ENCODE results near the gene PIGX.
"Not testable (repeated sequence)": the region's sequence is repeated elsewhere in the genome, so short reads cannot be mapped to it uniquely, and the experiment has no call there.

PIGX gene

DNA sequence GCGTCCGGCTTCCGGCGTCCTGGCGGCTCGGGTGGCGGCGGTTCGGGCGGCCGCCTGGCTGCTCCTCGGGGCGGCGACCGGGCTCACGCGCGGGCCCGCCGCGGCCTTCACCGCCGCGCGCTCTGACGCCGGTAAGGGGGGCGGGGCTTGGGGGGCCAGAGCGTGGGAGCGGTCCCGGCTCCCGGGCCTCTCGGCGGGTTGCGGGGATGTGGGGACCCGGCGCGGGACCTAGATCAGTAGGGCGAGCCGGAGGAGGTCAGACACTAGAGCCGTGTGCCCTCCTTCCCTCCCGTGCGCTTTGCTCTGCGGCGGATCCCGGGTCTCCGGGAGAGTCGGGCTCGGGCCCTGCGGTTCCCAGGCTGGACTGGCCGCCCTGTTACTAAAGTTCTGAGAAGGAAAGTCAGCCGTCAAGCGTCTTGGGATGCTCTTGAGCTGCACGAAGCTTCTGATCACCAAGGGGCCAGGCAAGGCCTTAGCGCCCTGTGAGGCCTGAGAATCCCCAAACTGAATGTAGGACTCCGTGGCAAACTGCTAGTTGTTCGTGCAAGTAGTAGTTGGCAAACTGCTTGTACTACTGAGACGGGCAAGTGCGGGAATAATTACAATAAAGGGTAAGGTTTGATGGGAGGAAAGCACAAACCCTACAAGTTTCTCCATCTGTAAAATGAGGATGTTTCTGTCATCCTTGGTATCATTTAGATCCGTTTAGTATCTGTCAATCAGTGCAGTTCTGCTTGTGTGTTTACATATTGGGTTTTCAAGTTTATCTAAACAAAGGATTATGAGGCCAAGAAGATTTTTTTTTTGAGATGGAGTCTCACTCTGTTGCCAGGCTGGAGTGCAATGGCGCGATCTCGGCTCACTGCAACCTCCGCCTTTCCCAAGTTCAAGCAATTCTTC lies 587 bp downstream of the PIGX start:
- no CpG with 5 or more reads among the region's 64 CpGs for WGBS (ENCODE audit: extremely low coverage, insufficient coverage, insufficient read length)
- peak overlapping the region; percentile 77 for H3K4me2 ChIP-seq (ENCODE audit: low read length)
- DNase-seq: peak in 1 of 2 donors; percentile 16

GRCh38 chr3:196717162-196717561 lies 5.0 kb downstream of the PIGX start:
- not testable (repeated sequence) for H3K4ac ChIP-seq (ENCODE audit: low read depth, low read length); H3K4me1 ChIP-seq (ENCODE audit: control insufficient read depth in 1 of 2, insufficient read depth in 2 of 2, low read length in 2 of 2); H4K12ac ChIP-seq (ENCODE audit: low read depth, low read length); H2BK12ac ChIP-seq (ENCODE audit: low read length); H3K27me3 ChIP-seq (ENCODE audit: insufficient read depth, low read length); H4K8ac ChIP-seq (ENCODE audit: low read depth, low read length); H3K14ac ChIP-seq (ENCODE audit: low read length); H3K36me3 ChIP-seq (ENCODE audit: control insufficient read depth in 1 of 2, insufficient read depth in 2 of 2, low read length in 2 of 2); H3K9me3 ChIP-seq (ENCODE audit: insufficient read depth, low read depth, low read length); H2AFZ ChIP-seq (ENCODE audit: insufficient read depth, low read length, poor library complexity); H2BK5ac ChIP-seq (ENCODE audit: low read depth, low read length, poor library complexity); H3K79me2 ChIP-seq (ENCODE audit: control insufficient read depth, insufficient read depth, low read length, poor library complexity); H2BK120ac ChIP-seq (ENCODE audit: insufficient read depth, low read length, poor library complexity); H2AK5ac ChIP-seq (ENCODE audit: low read length); H3K9ac ChIP-seq (ENCODE audit: low read length); DNase-seq; H3K4me3 ChIP-seq (ENCODE audit: low read depth, low read length); H4K91ac ChIP-seq (ENCODE audit: low read depth, low read length); H3K79me1 ChIP-seq (ENCODE audit: low read length); H3K18ac ChIP-seq (ENCODE audit: low read length); H3K23ac ChIP-seq (ENCODE audit: low read length); H3K27ac ChIP-seq (ENCODE audit: low read depth, low read length); H3K4me2 ChIP-seq (ENCODE audit: low read length)
- WGBS (ENCODE audit: extremely low coverage, insufficient coverage, insufficient read length): no CpG with 5 or more reads among the region's 3 CpGs

More for the DNA sequence above, 587 bp downstream of the PIGX start:
- peak overlapping the region; percentile 67 for H3K4ac ChIP-seq (ENCODE audit: low read depth, low read length)
- H3K79me2 ChIP-seq (ENCODE audit: control insufficient read depth, insufficient read depth, low read length, poor library complexity): peaks cover 4% of the 10 kb centered on the region
- H2BK12ac ChIP-seq (ENCODE audit: low read length): no peak overlapping the region
- peaks cover 0 to 4% of the 10 kb centered on the region in 2 experiments for H3K4me1 ChIP-seq (ENCODE audit: control insufficient read depth in 1 of 2, insufficient read depth in 2 of 2, low read length in 2 of 2)
- H3K4me3 ChIP-seq (ENCODE audit: low read depth, low read length): peak overlapping the region; percentile 94
- no peak overlapping the region for H2AK5ac ChIP-seq (ENCODE audit: low read length)
- H3K27ac ChIP-seq (ENCODE audit: low read depth, low read length): peak overlapping the region; percentile 80
- peak overlapping the region; percentile 86 for H4K8ac ChIP-seq (ENCODE audit: low read depth, low read length)
- no peaks in the 10 kb centered on the region for H3K36me3 ChIP-seq (ENCODE audit: control insufficient read depth in 1 of 2, insufficient read depth in 2 of 2, low read length in 2 of 2)
- peak overlapping the region; percentile 90 for H4K91ac ChIP-seq (ENCODE audit: low read depth, low read length)
- H2BK5ac ChIP-seq (ENCODE audit: low read depth, low read length, poor library complexity): peak overlapping the region; percentile 74
- H3K9ac ChIP-seq (ENCODE audit: low read length): peak overlapping the region; percentile 89
- H3K27me3 ChIP-seq (ENCODE audit: insufficient read depth, low read length): no peaks in the 10 kb centered on the region
- peak overlapping the region; percentile 74 for H2AFZ ChIP-seq (ENCODE audit: insufficient read depth, low read length, poor library complexity)
- peaks cover 8% of the 10 kb centered on the region for H3K79me1 ChIP-seq (ENCODE audit: low read length)
- peak overlapping the region; percentile 87 for H4K12ac ChIP-seq (ENCODE audit: low read depth, low read length)
- peak overlapping the region; percentile 83 for H3K14ac ChIP-seq (ENCODE audit: low read length)
- peak overlapping the region; percentile 90 for H2BK120ac ChIP-seq (ENCODE audit: insufficient read depth, low read length, poor library complexity)
- no peaks in the 10 kb centered on the region for H3K9me3 ChIP-seq (ENCODE audit: insufficient read depth, low read depth, low read length)
- no peak overlapping the region for H3K23ac ChIP-seq (ENCODE audit: low read length)
- H3K18ac ChIP-seq (ENCODE audit: low read length): peak overlapping the region; percentile 83

DNA sequence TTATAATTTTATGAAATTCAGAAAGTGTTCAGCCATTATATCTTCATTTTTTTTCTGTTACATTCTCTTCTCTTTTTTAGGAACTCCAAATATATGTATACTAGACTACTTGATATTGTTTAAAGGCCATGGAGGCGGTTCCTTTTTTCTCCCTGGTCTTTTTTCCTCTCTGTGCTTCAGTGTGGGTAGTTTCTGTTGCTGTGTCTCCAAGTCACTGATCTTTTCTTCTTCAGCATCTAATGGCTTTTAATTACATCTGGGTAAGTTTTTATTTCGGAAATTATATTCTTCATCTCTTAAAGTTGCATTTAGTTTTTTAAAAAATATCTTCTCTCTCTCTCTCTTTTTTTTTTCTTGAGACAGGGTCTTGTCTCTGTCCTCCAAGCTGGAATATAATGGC lies 8.9 kb downstream of the PIGX start:
- H2AK5ac ChIP-seq (ENCODE audit: low read length): no peak overlapping the region
- no peak overlapping the region for H2BK12ac ChIP-seq (ENCODE audit: low read length)
- H2AFZ ChIP-seq (ENCODE audit: insufficient read depth, low read length, poor library complexity): no peak overlapping the region
- no peaks in the 10 kb centered on the region for H3K27me3 ChIP-seq (ENCODE audit: insufficient read depth, low read length)
- no peak overlapping the region for H3K4ac ChIP-seq (ENCODE audit: low read depth, low read length)
- no peak overlapping the region for H4K8ac ChIP-seq (ENCODE audit: low read depth, low read length)
- H3K36me3 ChIP-seq (ENCODE audit: control insufficient read depth in 1 of 2, insufficient read depth in 2 of 2, low read length in 2 of 2): peaks cover 0 to 2% of the 10 kb centered on the region in 2 experiments
- no peak overlapping the region for H3K9ac ChIP-seq (ENCODE audit: low read length)
- no peak overlapping the region for H3K14ac ChIP-seq (ENCODE audit: low read length)
- no peak overlapping the region for H3K4me2 ChIP-seq (ENCODE audit: low read length)
- no peak for DNase-seq
- H3K9me3 ChIP-seq (ENCODE audit: insufficient read depth, low read depth, low read length): no peaks in the 10 kb centered on the region
- WGBS (ENCODE audit: extremely low coverage, insufficient coverage, insufficient read length): no CpG with 5 or more reads among the region's 2 CpGs
- no peak overlapping the region for H3K18ac ChIP-seq (ENCODE audit: low read length)
- no peak overlapping the region for H3K23ac ChIP-seq (ENCODE audit: low read length)
- H3K79me2 ChIP-seq (ENCODE audit: control insufficient read depth, insufficient read depth, low read length, poor library complexity): no peaks in the 10 kb centered on the region
- H2BK5ac ChIP-seq (ENCODE audit: low read depth, low read length, poor library complexity): no peak overlapping the region
- H4K12ac ChIP-seq (ENCODE audit: low read depth, low read length): no peak overlapping the region
- H3K4me3 ChIP-seq (ENCODE audit: low read depth, low read length): no peak overlapping the region
- H2BK120ac ChIP-seq (ENCODE audit: insufficient read depth, low read length, poor library complexity): no peak overlapping the region
- H3K4me1 ChIP-seq (ENCODE audit: control insufficient read depth in 1 of 2, insufficient read depth in 2 of 2, low read length in 2 of 2): no peaks in the 10 kb centered on the region
- no peak overlapping the region for H3K27ac ChIP-seq (ENCODE audit: low read depth, low read length)
- H3K79me1 ChIP-seq (ENCODE audit: low read length): no peaks in the 10 kb centered on the region
- H4K91ac ChIP-seq (ENCODE audit: low read depth, low read length): no peak overlapping the region

DNA sequence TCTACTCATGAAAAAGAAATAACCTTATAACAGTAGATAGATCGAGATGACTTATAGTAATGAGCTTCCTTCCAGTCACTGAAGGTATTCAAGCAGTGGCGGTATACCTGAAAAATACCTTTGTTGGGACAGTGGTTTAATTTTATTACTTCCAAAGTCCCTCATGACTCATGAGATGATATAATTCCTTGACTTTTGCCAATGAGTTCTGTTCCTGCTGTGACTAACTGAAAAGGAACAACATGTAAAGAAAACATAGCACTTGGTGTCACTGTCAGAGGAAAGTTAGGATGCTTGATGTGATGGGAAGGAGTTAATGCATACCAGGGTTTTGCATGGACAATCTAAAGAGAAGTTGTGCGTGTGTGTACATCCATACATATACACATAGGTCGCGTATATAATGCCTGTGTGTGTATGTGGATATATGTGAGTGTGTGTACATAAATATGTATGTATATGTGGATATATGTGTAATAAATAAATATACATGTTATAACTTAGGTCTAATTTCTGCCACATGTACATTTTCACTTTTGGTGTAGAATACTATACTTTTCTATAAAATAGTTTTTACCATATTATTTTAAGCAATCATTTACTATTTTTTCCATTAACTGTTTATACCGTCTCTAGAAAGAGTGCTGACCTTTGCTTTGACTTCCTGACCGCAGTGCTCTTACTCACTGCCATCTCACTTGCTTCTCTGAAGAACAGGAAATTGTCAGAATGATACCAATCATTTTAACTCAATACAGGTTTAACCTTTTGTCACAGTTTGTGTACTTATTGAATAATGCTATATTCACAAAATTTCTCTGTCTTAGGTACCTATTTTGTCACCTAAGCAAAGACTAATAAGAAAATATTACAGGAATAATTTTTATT lies 14.9 kb downstream of the PIGX start:
- H4K91ac ChIP-seq (ENCODE audit: low read depth, low read length): no peak overlapping the region
- no peak overlapping the region for H2BK12ac ChIP-seq (ENCODE audit: low read length)
- H4K12ac ChIP-seq (ENCODE audit: low read depth, low read length): no peak overlapping the region
- H4K8ac ChIP-seq (ENCODE audit: low read depth, low read length): no peak overlapping the region
- no peak overlapping the region for H2AFZ ChIP-seq (ENCODE audit: insufficient read depth, low read length, poor library complexity)
- H3K4me1 ChIP-seq (ENCODE audit: control insufficient read depth in 1 of 2, insufficient read depth in 2 of 2, low read length in 2 of 2): no peaks in the 10 kb centered on the region
- no peak overlapping the region for H2AK5ac ChIP-seq (ENCODE audit: low read length)
- H3K79me2 ChIP-seq (ENCODE audit: control insufficient read depth, insufficient read depth, low read length, poor library complexity): no peaks in the 10 kb centered on the region
- H3K4me3 ChIP-seq (ENCODE audit: low read depth, low read length): no peak overlapping the region
- H3K9me3 ChIP-seq (ENCODE audit: insufficient read depth, low read depth, low read length): no peaks in the 10 kb centered on the region
- no peaks in the 10 kb centered on the region for H3K79me1 ChIP-seq (ENCODE audit: low read length)
- peaks cover 2 to 3% of the 10 kb centered on the region in 2 experiments for H3K36me3 ChIP-seq (ENCODE audit: control insufficient read depth in 1 of 2, insufficient read depth in 2 of 2, low read length in 2 of 2)
- H3K9ac ChIP-seq (ENCODE audit: low read length): no peak overlapping the region
- no peak overlapping the region for H3K4me2 ChIP-seq (ENCODE audit: low read length)
- no peak overlapping the region for H3K14ac ChIP-seq (ENCODE audit: low read length)
- no peak overlapping the region for H2BK120ac ChIP-seq (ENCODE audit: insufficient read depth, low read length, poor library complexity)
- H3K23ac ChIP-seq (ENCODE audit: low read length): no peak overlapping the region
- H3K18ac ChIP-seq (ENCODE audit: low read length): no peak overlapping the region
- no peak overlapping the region for H2BK5ac ChIP-seq (ENCODE audit: low read depth, low read length, poor library complexity)
- no peak for DNase-seq
- H3K4ac ChIP-seq (ENCODE audit: low read depth, low read length): no peak overlapping the region
- no peak overlapping the region for H3K27ac ChIP-seq (ENCODE audit: low read depth, low read length)
- H3K27me3 ChIP-seq (ENCODE audit: insufficient read depth, low read length): no peaks in the 10 kb centered on the region
- WGBS (ENCODE audit: extremely low coverage, insufficient coverage, insufficient read length): no CpG with 5 or more reads among the region's 7 CpGs
